ENCODE data around the gene SMARCA5.

DNA sequence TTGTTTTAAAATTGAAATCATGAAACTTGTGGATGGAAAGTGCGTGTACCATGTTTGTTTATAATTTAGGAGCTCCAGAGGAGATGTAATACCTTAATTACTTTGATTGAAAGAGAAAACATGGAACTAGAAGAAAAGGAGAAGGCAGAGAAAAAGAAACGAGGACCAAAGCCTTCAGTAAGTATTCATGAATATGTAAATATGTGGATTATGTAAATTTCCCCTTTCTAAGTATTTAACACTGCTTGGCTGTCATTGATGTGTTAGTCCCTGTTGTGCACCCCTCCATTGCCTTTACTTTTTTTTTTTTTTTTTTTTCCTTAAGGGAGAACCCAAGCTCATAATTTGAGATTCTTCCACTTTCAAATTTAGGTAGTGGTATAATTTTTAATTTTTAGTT lies 36.4 kb downstream of the SMARCA5 start:
- TF ChIP-seq POLR2A (IDR thresholded peaks at IDR 0.05; ENCODE audit: low read depth, low read length) (no peak), POLR2AphosphoS5 (IDR thresholded peaks at IDR 0.05; ENCODE audit: low read length) (no peak), BRCA1 (IDR thresholded peaks at IDR 0.05; ENCODE audit: low read depth, low read length) (no peak), NR2C1 (IDR thresholded peaks at IDR 0.05) (no peak), SP1 (IDR thresholded peaks at IDR 0.05; ENCODE audit: low read depth, low read length) (no peak), YY1 (IDR thresholded peaks at IDR 0.05; ENCODE audit: low read depth, low read length) (no peak)
- TF ChIP-seq, protein P1, sequence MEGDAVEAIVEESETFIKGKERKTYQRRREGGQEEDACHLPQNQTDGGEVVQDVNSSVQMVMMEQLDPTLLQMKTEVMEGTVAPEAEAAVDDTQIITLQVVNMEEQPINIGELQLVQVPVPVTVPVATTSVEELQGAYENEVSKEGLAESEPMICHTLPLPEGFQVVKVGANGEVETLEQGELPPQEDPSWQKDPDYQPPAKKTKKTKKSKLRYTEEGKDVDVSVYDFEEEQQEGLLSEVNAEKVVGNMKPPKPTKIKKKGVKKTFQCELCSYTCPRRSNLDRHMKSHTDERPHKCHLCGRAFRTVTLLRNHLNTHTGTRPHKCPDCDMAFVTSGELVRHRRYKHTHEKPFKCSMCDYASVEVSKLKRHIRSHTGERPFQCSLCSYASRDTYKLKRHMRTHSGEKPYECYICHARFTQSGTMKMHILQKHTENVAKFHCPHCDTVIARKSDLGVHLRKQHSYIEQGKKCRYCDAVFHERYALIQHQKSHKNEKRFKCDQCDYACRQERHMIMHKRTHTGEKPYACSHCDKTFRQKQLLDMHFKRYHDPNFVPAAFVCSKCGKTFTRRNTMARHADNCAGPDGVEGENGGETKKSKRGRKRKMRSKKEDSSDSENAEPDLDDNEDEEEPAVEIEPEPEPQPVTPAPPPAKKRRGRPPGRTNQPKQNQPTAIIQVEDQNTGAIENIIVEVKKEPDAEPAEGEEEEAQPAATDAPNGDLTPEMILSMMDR (IDR thresholded peaks at IDR 0.05 in 2 of 3, conservative IDR thresholded peaks at IDR 0.05 in 1 of 3; ENCODE audit: control insufficient read depth in 2 of 3, extremely low read depth in 1 of 3, insufficient read depth in 1 of 3, low read depth in 3 of 3, low read length in 3 of 3), result no peak
